Epithelial cell of esophagus (primary cell): ENCODE measurements around the gene VMP1.
A peak's percentile ranks its signal among the peaks of the same experiment; 100 is the strongest.

Experiments used
- DNase-seq: peaks from one replicate; pipeline ENCODE4 v3.0.0; 2010; ENCODE audit warnings: low read depth
- H3K4me3 ChIP-seq: 2 replicates; pipeline ENCODE4 v1.5.1; 2011; ENCODE audit warnings: mild to moderate bottlenecking, low read length, control low read depth
- TF ChIP-seq, protein P1 (sequence below): IDR thresholded peaks from 2 replicates; pipeline ENCODE4 v1.5.1; 2011; ENCODE audit warnings: low read depth, mild to moderate bottlenecking, low read length, control low read depth, inconsistent platforms; ENCODE audit not compliant: insufficient read depth; ENCODE audit errors: missing control alignments

VMP1 gene

DNA sequence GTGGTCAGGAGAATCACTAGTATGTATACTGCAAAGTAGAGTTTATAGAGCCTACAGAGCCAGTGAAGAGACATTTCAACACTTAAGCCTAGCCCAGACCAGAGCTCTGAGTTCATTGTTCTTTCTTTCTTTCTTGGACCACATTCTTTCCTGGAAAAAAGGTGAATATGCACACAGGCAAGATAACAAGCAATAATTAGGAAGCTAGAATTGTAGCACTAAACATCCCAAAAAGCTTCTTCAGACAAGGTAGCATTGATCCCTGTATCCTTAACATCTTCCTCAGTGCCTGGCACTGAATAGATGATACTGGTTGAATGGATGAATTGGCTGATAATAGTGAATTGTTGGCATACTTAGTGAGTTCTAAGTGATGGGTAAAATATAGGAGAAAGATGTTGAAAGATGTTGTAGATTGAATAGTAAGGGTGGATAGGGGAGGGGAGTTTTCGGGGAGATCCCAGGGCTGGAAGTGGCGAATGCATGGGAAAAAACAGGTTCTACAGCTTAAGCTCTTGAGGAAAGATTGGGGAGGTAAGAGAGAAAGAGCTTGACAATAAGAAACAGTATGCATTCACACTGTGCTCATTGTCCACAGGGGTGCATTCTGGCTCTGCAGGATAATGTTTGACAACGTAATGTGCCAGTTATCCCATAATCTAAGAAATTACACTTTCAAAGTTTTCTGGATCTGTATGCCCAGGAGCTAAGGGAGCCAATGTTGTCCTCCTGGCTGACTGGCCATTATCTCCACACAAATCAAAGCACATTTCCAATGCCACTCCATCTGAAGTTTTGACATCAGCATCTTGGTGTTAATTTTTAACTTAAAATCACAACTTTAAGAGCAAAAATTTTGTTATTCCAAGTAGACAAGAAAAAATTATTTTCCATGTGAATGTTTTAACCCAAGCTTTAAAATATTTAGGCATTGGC lies 149.7 kb downstream of the VMP1 start:
- TF ChIP-seq, protein P1, sequence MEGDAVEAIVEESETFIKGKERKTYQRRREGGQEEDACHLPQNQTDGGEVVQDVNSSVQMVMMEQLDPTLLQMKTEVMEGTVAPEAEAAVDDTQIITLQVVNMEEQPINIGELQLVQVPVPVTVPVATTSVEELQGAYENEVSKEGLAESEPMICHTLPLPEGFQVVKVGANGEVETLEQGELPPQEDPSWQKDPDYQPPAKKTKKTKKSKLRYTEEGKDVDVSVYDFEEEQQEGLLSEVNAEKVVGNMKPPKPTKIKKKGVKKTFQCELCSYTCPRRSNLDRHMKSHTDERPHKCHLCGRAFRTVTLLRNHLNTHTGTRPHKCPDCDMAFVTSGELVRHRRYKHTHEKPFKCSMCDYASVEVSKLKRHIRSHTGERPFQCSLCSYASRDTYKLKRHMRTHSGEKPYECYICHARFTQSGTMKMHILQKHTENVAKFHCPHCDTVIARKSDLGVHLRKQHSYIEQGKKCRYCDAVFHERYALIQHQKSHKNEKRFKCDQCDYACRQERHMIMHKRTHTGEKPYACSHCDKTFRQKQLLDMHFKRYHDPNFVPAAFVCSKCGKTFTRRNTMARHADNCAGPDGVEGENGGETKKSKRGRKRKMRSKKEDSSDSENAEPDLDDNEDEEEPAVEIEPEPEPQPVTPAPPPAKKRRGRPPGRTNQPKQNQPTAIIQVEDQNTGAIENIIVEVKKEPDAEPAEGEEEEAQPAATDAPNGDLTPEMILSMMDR: no peak
- peak; percentile 65 for DNase-seq
- H3K4me3 ChIP-seq: no peak overlapping the region

DNA sequence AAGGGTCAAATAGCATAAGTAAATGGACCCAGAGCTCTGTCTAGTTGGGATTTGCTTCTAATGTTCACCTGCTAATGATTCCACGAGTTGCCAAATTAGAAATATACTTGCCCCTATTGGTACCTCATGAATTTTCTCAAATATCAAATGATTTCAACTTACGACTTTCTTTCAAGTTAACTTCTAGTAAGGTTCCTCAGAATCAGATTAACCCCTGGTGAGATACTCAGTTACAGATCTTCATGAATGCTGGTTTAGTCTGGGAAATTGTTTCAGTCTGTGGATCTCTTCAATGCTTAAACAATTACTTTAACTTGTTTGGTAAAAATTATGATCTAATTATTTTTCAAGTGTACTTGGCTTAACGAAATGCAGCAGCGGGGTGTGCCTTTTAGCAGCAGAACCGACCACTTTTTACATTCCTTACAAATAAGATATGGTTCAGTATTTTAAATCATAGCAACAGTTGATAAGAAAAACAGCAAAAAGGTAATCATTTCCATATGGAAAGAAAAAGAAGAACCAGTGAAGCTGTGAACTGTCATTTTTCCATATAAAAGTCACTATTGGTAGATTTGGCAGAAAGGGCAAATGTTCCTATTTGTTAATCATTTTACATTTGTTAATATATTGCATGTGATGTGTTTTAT lies 150.8 kb downstream of the VMP1 start:
- TF ChIP-seq, protein P1: no peak
- no peak for DNase-seq
- H3K4me3 ChIP-seq: no peak overlapping the region

DNA sequence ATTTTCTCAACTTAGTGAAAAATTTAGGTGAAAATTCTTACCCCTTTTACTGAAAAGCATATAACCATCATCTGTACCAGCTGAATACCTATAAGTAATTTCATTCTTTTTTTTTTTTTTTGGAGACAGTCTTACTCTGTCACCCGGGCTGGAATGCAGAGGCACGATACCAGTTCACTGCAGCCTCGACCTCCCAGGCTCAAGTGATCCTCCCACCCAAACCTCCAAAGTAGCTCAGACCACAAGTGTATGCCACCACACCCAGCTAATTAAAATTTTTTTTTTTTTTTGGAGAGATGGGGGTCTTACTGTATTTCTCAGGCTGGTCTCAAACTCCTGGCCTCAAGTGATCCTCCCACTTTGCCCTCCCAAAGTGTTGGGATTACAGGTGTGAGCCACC lies 151.5 kb downstream of the VMP1 start:
- no peak overlapping the region for H3K4me3 ChIP-seq
- TF ChIP-seq, protein P1: no peak
- DNase-seq: no peak

GRCh38 chr17:59859444-59860025 lies 152.1 kb downstream of the VMP1 start:
- H3K4me3 ChIP-seq: no peak overlapping the region
- peak; percentile 67 for DNase-seq
- TF ChIP-seq, protein P1: peak; percentile 55

- TF ChIP-seq, protein P1: no peak
- H3K4me3 ChIP-seq: no peak overlapping the region
- no peak for DNase-seq
These were observed 156.2 kb downstream of the VMP1 start for GRCh38 chr17:59863616-59864015.

DNA sequence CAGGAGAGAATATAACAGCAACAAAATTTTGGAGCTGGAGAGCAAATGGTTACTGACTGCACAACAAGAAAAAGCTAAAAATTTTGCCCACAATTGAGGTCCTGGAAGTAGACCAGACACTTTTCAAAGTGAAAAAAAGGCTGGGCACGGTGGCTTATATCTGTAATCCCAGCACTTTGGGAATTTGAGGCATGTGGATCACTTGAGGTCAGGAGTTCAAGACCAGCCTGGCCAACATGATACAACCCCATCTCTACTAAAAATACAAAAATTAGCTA lies 162.4 kb downstream of the VMP1 start:
- TF ChIP-seq, protein P1: no peak
- H3K4me3 ChIP-seq: no peak overlapping the region
- no peak for DNase-seq
